SU-DHL-6 (cell line): ENCODE results near the gene CLIC5.

Source experiments
- H2AFZ ChIP-seq: fragments of 200-600 bp; sonication (generic); 2 replicates; pipeline ENCODE4 v1.6.1; 2014; ENCODE audit warnings: low read depth, mild to moderate bottlenecking, moderate library complexity, mixed read lengths, antibody characterized with exemption, low read length; ENCODE audit not compliant: severe bottlenecking
- H3F3A ChIP-seq: fragments of 200-600 bp; shearing (Covaris generic); 2 replicates; pipeline ENCODE4 v1.6.0; 2016; ENCODE audit warnings: antibody characterized with exemption, mild to moderate bottlenecking; ENCODE audit not compliant: insufficient read depth
- H3K27ac ChIP-seq: fragments of 200-600 bp; sonication (generic); 2 replicates; pipeline ENCODE4 v1.5.1; 2016; ENCODE audit warnings: low read depth, mild to moderate bottlenecking, low read length, moderate library complexity, mixed read lengths
- H3K27me3 ChIP-seq: fragments of 200-600 bp; sonication (generic), shearing (Covaris generic); 2 replicates; pipeline ENCODE4 v1.6.0; 2014; ENCODE audit warnings: mild to moderate bottlenecking, low read length
- H3K36me3 ChIP-seq: fragments of 200-600 bp; sonication (generic); 2 replicates; pipeline ENCODE4 v1.6.1; 2014; ENCODE audit warnings: mild to moderate bottlenecking, low read length, mixed read lengths
- H3K4me2 ChIP-seq: fragments of 300-600, 200-600 bp; shearing (Covaris generic), sonication (generic); 2 replicates; pipeline ENCODE4 v1.6.0; 2014; ENCODE audit warnings: low read length, low read depth, mild to moderate bottlenecking; ENCODE audit not compliant: poor library complexity, severe bottlenecking
- H3K4me3 ChIP-seq: fragments of 200-600 bp; sonication (generic); 2 replicates; pipeline ENCODE4 v1.5.1; 2014; ENCODE audit warnings: antibody characterized with exemption, low read length, mild to moderate bottlenecking, mixed read lengths; ENCODE audit not compliant: insufficient read depth, poor library complexity, severe bottlenecking
- H3K79me2 ChIP-seq: fragments of 200-600 bp; sonication (generic); 2 replicates; pipeline ENCODE4 v1.6.1; 2014; ENCODE audit warnings: mild to moderate bottlenecking, low read length, moderate library complexity; ENCODE audit not compliant: insufficient read depth
- H3K9ac ChIP-seq: fragments of 200-600 bp; sonication (generic); 2 replicates; pipeline ENCODE4 v1.7.0; 2014; ENCODE audit warnings: mild to moderate bottlenecking, low read length
- H3K9me2 ChIP-seq: fragments of 200-600 bp; sonication (generic); replicated peaks from 2 replicates; pipeline ENCODE4 v1.6.1; 2014; ENCODE audit warnings: low read length; ENCODE audit not compliant: insufficient read depth
- H3K9me3 ChIP-seq: fragments of 200-600 bp; sonication (generic); 2 replicates; pipeline ENCODE4 v1.6.1; 2014; ENCODE audit warnings: low read length, mixed read lengths; ENCODE audit not compliant: insufficient read depth
- H4K20me1 ChIP-seq: fragments of 200-600 bp; sonication (generic); 2 replicates; pipeline ENCODE4 v1.6.1; 2014; ENCODE audit warnings: low read depth, mild to moderate bottlenecking, antibody characterized with exemption, low read length, moderate library complexity, mixed read lengths
- CTCF ChIP-seq: fragments of 200-600 bp; sonication (generic); IDR thresholded peaks from one replicate; pipeline ENCODE4 v1.5.1; 2017; ENCODE audit warnings: antibody characterized with exemption, mild to moderate bottlenecking, low read length, moderate library complexity; ENCODE audit not compliant: insufficient read depth, poor library complexity, severe bottlenecking
- EZH2phosphoT487 ChIP-seq: fragments of 200-600 bp; sonication (generic), shearing (Covaris generic); conservative IDR thresholded peaks from 2 replicates; pipeline ENCODE4 v1.6.1; 2018; ENCODE audit warnings: mild to moderate bottlenecking, antibody characterized with exemption, low read length, moderate library complexity, mixed read lengths

Gene CLIC5

DNA sequence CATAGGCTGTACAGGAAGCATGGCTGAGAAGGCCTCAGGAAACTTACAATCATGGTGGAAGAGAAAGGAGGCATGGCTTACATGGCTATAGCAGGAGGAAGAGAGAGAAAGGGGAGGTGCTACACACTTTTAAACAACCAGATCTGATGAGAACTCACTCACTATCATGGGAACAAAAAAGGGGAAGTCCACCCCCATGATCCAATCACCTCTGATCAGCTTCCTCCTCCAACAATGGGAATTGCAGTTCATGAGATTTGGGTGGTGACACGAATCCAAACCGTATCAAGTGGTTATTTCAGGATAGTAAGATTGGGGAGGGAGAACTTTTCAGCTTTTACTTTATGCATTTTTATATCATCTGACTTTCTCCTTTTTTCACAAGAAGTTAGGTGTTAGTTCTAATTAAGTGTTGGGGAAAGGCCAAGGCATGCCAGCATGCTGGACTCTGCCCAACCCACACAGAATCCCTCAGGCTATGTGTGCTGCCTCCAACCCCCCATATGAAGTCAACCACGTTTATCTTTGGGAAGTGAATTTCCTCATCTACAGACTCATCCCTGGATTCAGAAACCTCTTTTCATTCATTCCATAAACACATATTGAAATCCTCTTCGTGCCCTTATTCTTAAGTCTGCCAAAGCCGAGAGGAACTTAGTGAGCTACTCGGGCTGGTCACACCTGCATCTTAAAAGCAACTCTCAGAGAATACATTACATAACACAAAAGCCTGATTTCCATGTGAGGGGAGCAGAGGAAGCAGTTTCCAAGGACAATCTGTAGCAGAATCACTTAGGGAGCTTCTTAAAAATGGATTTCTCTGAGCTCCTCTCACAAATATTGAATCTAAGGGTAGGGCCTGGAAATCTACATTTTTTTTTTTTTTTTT lies 16.7 kb upstream of the CLIC5 start:
- no peak overlapping the region for H3K4me3 ChIP-seq
- H3K27ac ChIP-seq: no peak overlapping the region
- TF ChIP-seq EZH2phosphoT487 (no peak), CTCF (no peak)

DNA sequence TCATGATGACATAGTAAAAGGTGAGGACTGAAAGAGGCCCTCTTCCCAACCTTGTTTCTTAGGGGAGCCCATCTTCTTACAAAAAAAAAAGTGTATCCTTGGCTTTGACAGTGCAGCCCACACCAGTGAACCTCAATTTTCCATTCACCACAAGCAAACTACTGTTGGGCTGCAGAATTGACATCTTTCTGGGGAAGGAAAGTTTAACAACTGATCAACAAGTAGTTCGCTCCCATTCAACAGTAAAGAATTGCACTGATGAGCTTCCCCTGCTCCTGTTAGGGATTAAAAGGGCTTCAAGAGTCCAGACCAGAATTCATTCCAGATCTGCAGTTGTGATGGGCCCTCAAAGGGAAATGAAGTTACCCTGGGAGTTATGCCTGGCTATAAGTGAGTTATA lies 13.9 kb upstream of the CLIC5 start:
- Histone ChIP-seq H3K4me2 (no peak overlapping the region), H3K9ac (no peak overlapping the region), H3K9me3 (no peaks in the 10 kb centered on the region), H3K79me2 (no peaks in the 10 kb centered on the region), H3K36me3 (no peaks in the 10 kb centered on the region), H3F3A (no peaks in the 10 kb centered on the region), H2AFZ (no peak overlapping the region), H3K9me2 (no peaks in the 10 kb centered on the region), H3K27ac (no peak overlapping the region), H4K20me1 (no peaks in the 10 kb centered on the region), H3K27me3 (peaks cover 4% of the 10 kb centered on the region; the same call in 1 of the 2 replicates), H3K4me3 (no peak overlapping the region)
- TF ChIP-seq CTCF: no peak
- no peak for TF ChIP-seq EZH2phosphoT487

More for the DNA sequence above, 16.7 kb upstream of the CLIC5 start:
- no peaks in the 10 kb centered on the region for H4K20me1 ChIP-seq
- H3K9me2 ChIP-seq: no peaks in the 10 kb centered on the region
- H3K27me3 ChIP-seq: peaks cover 4% of the 10 kb centered on the region; the same call in 1 of the 2 replicates
- H3K36me3 ChIP-seq: no peaks in the 10 kb centered on the region
- H2AFZ ChIP-seq: no peak overlapping the region
- H3F3A ChIP-seq: no peaks in the 10 kb centered on the region
- H3K9ac ChIP-seq: no peak overlapping the region
- no peaks in the 10 kb centered on the region for H3K9me3 ChIP-seq
- no peaks in the 10 kb centered on the region for H3K79me2 ChIP-seq
- H3K4me2 ChIP-seq: no peak overlapping the region

DNA sequence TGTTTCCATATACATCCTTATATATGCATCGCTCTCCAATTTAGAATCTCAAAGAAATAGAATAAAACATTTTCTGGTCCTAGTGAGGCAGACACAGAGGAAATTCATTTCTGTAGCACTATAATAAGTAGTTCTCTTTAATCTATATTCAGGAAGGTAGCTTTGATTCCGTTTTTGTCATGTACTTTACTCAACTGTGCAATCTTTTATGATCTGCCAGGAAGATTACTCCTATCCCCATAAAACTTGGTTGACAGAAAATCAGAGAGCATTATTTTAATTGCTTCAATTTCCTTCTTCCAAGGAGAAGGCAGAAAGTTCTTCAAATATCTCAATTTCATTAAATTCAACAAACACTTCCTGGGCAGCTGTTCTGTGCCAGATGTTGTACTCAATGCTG lies 10.6 kb upstream of the CLIC5 start:
- TF ChIP-seq CTCF: no peak
- Histone ChIP-seq H3K27me3 (peaks cover 4% of the 10 kb centered on the region; the same call in 1 of the 2 replicates), H3K79me2 (no peaks in the 10 kb centered on the region), H3K9me2 (no peaks in the 10 kb centered on the region), H3K9me3 (no peaks in the 10 kb centered on the region), H3K27ac (no peak overlapping the region), H3K9ac (no peak overlapping the region), H3K4me2 (no peak overlapping the region), H4K20me1 (no peaks in the 10 kb centered on the region), H2AFZ (no peak overlapping the region), H3F3A (no peaks in the 10 kb centered on the region), H3K36me3 (no peaks in the 10 kb centered on the region), H3K4me3 (no peak overlapping the region)
